Uterus (tissue), 2 donors: ENCODE measurements around the gene MRPL36.

Experiments used
- CTCF ChIP-seq, 4 experiments: fragments of 200-600 bp in 2 of 4; fragments of 450-650 bp in 2 of 4; sonication (generic) in 2 of 4; IDR thresholded peaks; one replicate each; pipeline ENCODE4 v1.5.1; 2016 to 2019; ENCODE audit warnings: antibody characterized with exemption in 4 of 4, mild to moderate bottlenecking in 2 of 4, moderate library complexity in 1 of 4
- POLR2A ChIP-seq, 2 donors: fragments of 450-650 bp; IDR thresholded peaks; one replicate each; pipeline ENCODE4 v1.6.1; 2016; ENCODE audit warnings: antibody characterized with exemption in 2 of 2, mild to moderate bottlenecking in 1 of 2, moderate library complexity in 1 of 2

DNA sequence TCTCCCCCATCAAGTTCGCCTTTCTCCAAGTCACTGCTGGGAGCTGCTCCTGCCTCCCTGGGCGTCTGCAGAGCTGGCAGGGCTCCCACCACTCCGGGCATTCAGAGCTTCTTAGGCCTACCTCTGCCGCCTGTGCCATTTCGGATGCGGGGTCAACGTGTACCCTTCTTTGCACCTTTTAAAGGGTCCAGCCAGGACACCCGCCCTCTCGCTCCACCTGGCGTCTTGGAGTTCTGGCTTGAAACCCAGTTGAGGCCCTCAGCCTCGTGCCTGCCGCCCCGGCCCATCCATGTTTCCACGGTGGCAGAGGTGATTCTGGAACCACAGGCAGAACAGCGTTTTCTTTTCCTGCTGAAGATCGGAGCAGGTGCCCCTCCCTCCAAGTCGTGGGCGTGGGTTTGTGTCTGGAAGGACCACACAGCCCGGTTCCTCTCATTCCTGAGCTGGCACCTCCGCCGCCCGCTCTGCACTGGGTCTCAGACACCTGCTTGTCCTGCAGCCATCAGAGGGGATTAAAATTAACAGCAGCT is 34.5 kb upstream of the MRPL36 start:
- TF ChIP-seq CTCF (IDR thresholded peaks at IDR 0.05) (no peak), POLR2A (IDR thresholded peaks at IDR 0.05) (no peak)
